Activated naive CD4-positive, alpha-beta T cell treated with anti-CD3 and anti-CD28 coated beads, Interleukin-2, amount 50 U/mL, for 72 hours (primary cell): ENCODE results near the gene KBTBD4. TPM values are rescaled to one million over a fixed set of nuclear protein-coding genes. Genes with fewer than 3 reads are reported as not detected.

Experiments
- ATAC-seq, 2 donors: fragments of 150-1000 bp; cut with Tn5 transposase; 2 replicates each; pipeline ENCODE4 v1.10.0; 2021; ENCODE audit warnings: mild to moderate bottlenecking in 2 of 2, moderate library complexity in 2 of 2
- DNase-seq, 2 donors: peaks; one replicate each; pipeline ENCODE4 v3.0.0; 2021 to 2022; ENCODE audit warnings: low spot score in 2 of 2
- H3K27ac Mint-ChIP-seq, 2 donors: one replicate each; pipeline ENCODE4 v1.8.0; 2022; ENCODE audit warnings: mild to moderate bottlenecking in 2 of 2, mixed read lengths in 2 of 2
- H3K36me3 Mint-ChIP-seq, 2 donors: one replicate each; pipeline ENCODE4 v1.8.0; 2022; ENCODE audit warnings: mixed read lengths in 2 of 2
- H3K9me3 Mint-ChIP-seq, 2 donors: one replicate each; pipeline ENCODE4 v1.8.0; 2022; ENCODE audit warnings: mixed read lengths in 2 of 2
- total RNA-seq, 2 donors: library from RNA; stranded (reverse); gene quantifications; one replicate each; pipeline ENCODE4 v1.2.3, GENCODE V29; 2022

The KBTBD4 gene
- total RNA-seq, 2 donors from 2014 or later: 22.1 to 25.4 TPM

DNA sequence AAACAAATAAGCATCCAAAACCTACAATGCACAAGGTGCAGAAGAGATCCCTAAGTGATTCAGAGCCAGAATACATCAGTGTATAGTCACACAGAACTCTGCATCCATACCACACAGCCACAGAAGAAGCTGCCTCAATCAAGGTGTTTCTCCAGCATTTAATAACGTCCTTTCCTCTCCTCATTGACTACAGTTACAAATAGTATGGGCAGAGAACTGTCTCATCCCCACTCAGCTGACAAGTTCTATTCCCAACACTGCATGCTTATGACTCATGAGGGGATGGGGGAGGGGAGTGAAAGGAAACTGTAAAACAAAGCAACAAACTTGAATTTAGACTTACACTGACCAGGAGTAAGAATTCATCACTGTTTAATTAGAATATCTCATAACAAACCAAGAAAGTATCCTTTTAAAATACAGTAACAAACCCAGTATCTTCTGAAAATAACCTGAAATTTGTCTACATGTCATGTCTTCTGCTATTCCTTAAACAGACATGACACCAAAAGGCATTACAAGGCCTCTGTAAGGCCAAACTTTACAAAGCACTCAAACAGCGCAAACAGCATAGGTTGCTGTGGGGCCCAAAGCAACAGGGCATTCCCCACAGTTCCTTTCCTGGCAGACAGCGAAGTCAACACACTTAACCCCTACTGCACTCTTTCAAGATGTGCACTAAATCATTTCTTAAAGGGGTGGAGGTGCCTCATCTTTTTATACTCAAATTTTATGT is 55.1 kb downstream of the KBTBD4 start:
- ATAC-seq: peak; percentile 78 to 81
- H3K27ac Mint-ChIP-seq: peak overlapping the region; percentile 42 to 65
- peak in 1 of 2 donors; percentile 46 for DNase-seq
- no peaks in the 10 kb centered on the region for H3K9me3 Mint-ChIP-seq
- H3K36me3 Mint-ChIP-seq: no peaks in the 10 kb centered on the region

Other genes starting within 250 kb of the KBTBD4 start
- gene MYBPC3, start 226.3 kb downstream of the KBTBD4 start, total RNA-seq: not detected
- gene SPI1, start 200.4 kb downstream of the KBTBD4 start, total RNA-seq: under 1 TPM in 1 of 2 donors, not detected in 1; 0.20 TPM
- gene SLC39A13, start 170.4 kb downstream of the KBTBD4 start, total RNA-seq: 10 to 100 TPM; 11.9 to 15.2 TPM
- 100 to 1,000 TPM; 126 to 134 TPM for gene PSMC3, start 152.5 kb downstream of the KBTBD4 start, total RNA-seq
- gene RAPSN, start 129.8 kb downstream of the KBTBD4 start, total RNA-seq: under 1 TPM in 1 of 2 donors, not detected in 1; 0.62 TPM
- 100 to 1,000 TPM; 105 to 128 TPM for gene CELF1, start 25.8 kb downstream of the KBTBD4 start, total RNA-seq
- 10 to 100 TPM; 20.4 to 37.5 TPM for gene PTPMT1, start 13.4 kb downstream of the KBTBD4 start, total RNA-seq
- gene NDUFS3, start 104 bp upstream of the KBTBD4 start, total RNA-seq: 100 to 1,000 TPM; 128 to 158 TPM
- gene FAM180B, start 7.7 kb upstream of the KBTBD4 start, total RNA-seq: under 1 TPM in 1 of 2 donors, not detected in 1; 0.18 TPM
- gene C1QTNF4, start 15.4 kb upstream of the KBTBD4 start, total RNA-seq: 1 to 10 TPM in 1 of 2 donors, under 1 TPM in 1; 0.49 to 1.2 TPM
- 100 to 1,000 TPM; 103 to 134 TPM for gene MTCH2, start 63.6 kb upstream of the KBTBD4 start, total RNA-seq
- gene AGBL2, start 136.4 kb upstream of the KBTBD4 start, total RNA-seq: 1 to 10 TPM; 4.3 to 6.0 TPM
- 100 to 1,000 TPM; 130 to 147 TPM for gene FNBP4, start 188.4 kb upstream of the KBTBD4 start, total RNA-seq